IMR-90 (cell line): ENCODE data around the gene PRKAG2. TPM values are rescaled to one million over a fixed set of nuclear protein-coding genes. Genes with fewer than 3 reads are reported as not detected.

ENCODE experiments used
- ATAC-seq: fragments of 200-7000 bp; cut with Tn5 transposase; 2 replicates; pipeline ENCODE4 v1.9.1; 2020; ENCODE audit warnings: low read depth, mild to moderate bottlenecking, moderate library complexity
- BruUV-seq: library from RNA; stranded (reverse); fragments of 400-500 nt; replicated peaks from 2 replicates; lab custom pipeline; 2021; lab: Mats Ljungman, UMichigan
- CTCF ChIA-PET: fragments of 300-600 bp; formaldehyde crosslinking; extraction: SDS; loops from one replicate; lab custom pipeline; 2021; ENCODE audit warnings: antibody characterized with exemption; lab: Yijun Ruan, JAX
- POLR2A ChIA-PET: fragments of 300-600 bp; sonication (Branson Sonifier 250); formaldehyde crosslinking; loops from one replicate; lab custom pipeline; 2022; ENCODE audit warnings: antibody characterized with exemption; ENCODE audit not compliant: unreplicated experiment; lab: Charles Lee
- DNase-seq: peaks from one replicate; pipeline ENCODE4 v3.0.0; 2013
- H2AFZ ChIP-seq: replicated peaks from 2 replicates; pipeline ENCODE3; 2013; ENCODE audit warnings: low read length, mild to moderate bottlenecking; ENCODE audit not compliant: poor library complexity
- H2AK5ac ChIP-seq: 2 replicates; pipeline ENCODE4 v1.6.1; 2013; ENCODE audit warnings: low read depth, low read length, inconsistent platforms
- H2AK9ac ChIP-seq: replicated peaks from 2 replicates; pipeline ENCODE3; 2013; ENCODE audit warnings: mild to moderate bottlenecking, low read depth, low read length, moderate library complexity; ENCODE audit not compliant: poor library complexity
- H2BK120ac ChIP-seq: 2 replicates; pipeline ENCODE4 v1.6.1; 2013; ENCODE audit warnings: low read depth, low read length, inconsistent platforms
- H2BK15ac ChIP-seq: 3 replicates; pipeline ENCODE4 v1.6.1; 2013; ENCODE audit warnings: low read depth, low read length, inconsistent platforms
- H2BK20ac ChIP-seq: 2 replicates; pipeline ENCODE4 v1.6.1; 2013; ENCODE audit warnings: low read depth, mild to moderate bottlenecking, inconsistent platforms, low read length, moderate library complexity
- H2BK5ac ChIP-seq: 2 replicates; pipeline ENCODE4 v1.6.1; 2013; ENCODE audit warnings: mild to moderate bottlenecking, low read depth, low read length, inconsistent platforms; ENCODE audit not compliant: poor library complexity, severe bottlenecking
- H3K14ac ChIP-seq: replicated peaks from 2 replicates; pipeline ENCODE4 v1.6.1; 2013; ENCODE audit warnings: low read depth, low read length, inconsistent platforms
- H3K18ac ChIP-seq: 2 replicates; pipeline ENCODE4 v1.6.1; 2013; ENCODE audit warnings: low read depth, low read length, control low read depth
- H3K23ac ChIP-seq: 2 replicates; pipeline ENCODE4 v1.6.1; 2013; ENCODE audit warnings: low read depth, low read length, inconsistent platforms
- H3K27ac ChIP-seq: 2 replicates; pipeline ENCODE4 v1.5.1; 2013; ENCODE audit warnings: mild to moderate bottlenecking, control low read depth, low read length; ENCODE audit not compliant: insufficient read depth
- H3K27me3 ChIP-seq: 2 replicates; pipeline ENCODE4 v1.6.1; 2013; ENCODE audit warnings: low read length; ENCODE audit not compliant: control insufficient read depth, insufficient read depth
- H3K36me3 ChIP-seq: 2 replicates; pipeline ENCODE4 v1.6.1; 2013; ENCODE audit warnings: low read length, mixed read lengths; ENCODE audit not compliant: control insufficient read depth, insufficient read depth
- H3K4ac ChIP-seq: 2 replicates; pipeline ENCODE4 v1.6.1; 2013; ENCODE audit warnings: low read depth, low read length, inconsistent platforms
- H3K4me1 ChIP-seq: 2 replicates; pipeline ENCODE4 v1.6.1; 2013; ENCODE audit warnings: low read length, mixed read lengths; ENCODE audit not compliant: control insufficient read depth, insufficient read depth
- H3K4me2 ChIP-seq: 2 replicates; pipeline ENCODE4 v1.6.1; 2013; ENCODE audit warnings: low read depth, mild to moderate bottlenecking, control low read depth, low read length, moderate library complexity
- H3K4me3 ChIP-seq: 2 replicates; pipeline ENCODE4 v1.5.1; 2013; ENCODE audit warnings: low read depth, mild to moderate bottlenecking, control low read depth, low read length, moderate library complexity; ENCODE audit not compliant: insufficient read depth
- H3K56ac ChIP-seq: 2 replicates; pipeline ENCODE4 v1.6.1; 2013; ENCODE audit warnings: low read length, inconsistent platforms; ENCODE audit not compliant: insufficient read depth; ENCODE audit errors: extremely low read depth
- H3K79me1 ChIP-seq, 2 experiments: 2 replicates each; pipeline ENCODE4 v1.6.1; 2013; ENCODE audit warnings: low read length in 2 of 2, inconsistent platforms in 1 of 2, low read depth in 1 of 2
- H3K9ac ChIP-seq: 2 replicates; pipeline ENCODE4 v1.6.1; 2013; ENCODE audit warnings: low read depth, low read length, control low read depth
- H3K9me1 ChIP-seq: 2 replicates; pipeline ENCODE4 v1.6.1; 2013; ENCODE audit warnings: low read length, inconsistent platforms; ENCODE audit not compliant: insufficient read depth
- H3K9me3 ChIP-seq: 2 replicates; pipeline ENCODE4 v1.6.1; 2013; ENCODE audit warnings: low read length; ENCODE audit not compliant: control insufficient read depth, insufficient read depth
- H4K20me1 ChIP-seq: 2 replicates; pipeline ENCODE4 v1.6.1; 2013; ENCODE audit warnings: low read length, inconsistent platforms; ENCODE audit not compliant: insufficient read depth
- H4K5ac ChIP-seq: 2 replicates; pipeline ENCODE4 v1.6.1; 2013; ENCODE audit warnings: mild to moderate bottlenecking, low read depth, low read length, control low read depth
- H4K8ac ChIP-seq, 2 experiments: 2 replicates each; pipeline ENCODE4 v1.6.1; 2013; ENCODE audit warnings: low read depth in 2 of 2, low read length in 2 of 2, control low read depth in 1 of 2, inconsistent platforms in 1 of 2
- H4K91ac ChIP-seq: 2 replicates; pipeline ENCODE4 v1.6.1; 2013; ENCODE audit warnings: low read depth, low read length, inconsistent platforms; ENCODE audit not compliant: insufficient read depth
- CEBPB ChIP-seq: IDR thresholded peaks from 2 replicates; pipeline ENCODE4 v1.6.1; 2012; ENCODE audit warnings: low read depth, low read length, improper control_type of control experiment
- FOS ChIP-seq: fragments of 150-350 bp; IDR thresholded peaks from 2 replicates; pipeline ENCODE4 v1.6.1; 2016; ENCODE audit warnings: low read depth, low read length
- MAFK ChIP-seq: IDR thresholded peaks from 2 replicates; pipeline ENCODE4 v1.6.1; 2012; ENCODE audit warnings: low read depth, low read length, improper control_type of control experiment
- MAZ ChIP-seq: IDR thresholded peaks from 2 replicates; pipeline ENCODE4 v1.6.1; 2012; ENCODE audit warnings: low read depth, mild to moderate bottlenecking, low read length, improper control_type of control experiment, moderate library complexity, borderline replicate concordance
- MXI1 ChIP-seq: IDR thresholded peaks from 2 replicates; pipeline ENCODE4 v1.6.1; 2012; ENCODE audit warnings: low read depth, mild to moderate bottlenecking, low read length, moderate library complexity, borderline replicate concordance
- POLR2A ChIP-seq: IDR thresholded peaks from 2 replicates; pipeline ENCODE4 v1.6.1; 2012; ENCODE audit warnings: mild to moderate bottlenecking, low read depth, low read length
- RAD21 ChIP-seq: IDR thresholded peaks from 2 replicates; pipeline ENCODE4 v1.6.1; 2012; ENCODE audit warnings: low read length, improper control_type of control experiment
- RFX5 ChIP-seq: IDR thresholded peaks from 2 replicates; pipeline ENCODE4 v1.8.0; 2012; ENCODE audit warnings: low read depth, mild to moderate bottlenecking, low read length, moderate library complexity
- SMC3 ChIP-seq: fragments of 150-350 bp; IDR thresholded peaks from 2 replicates; pipeline ENCODE4 v1.6.1; 2016; ENCODE audit warnings: low read depth, mild to moderate bottlenecking, antibody characterized with exemption, low read length, moderate library complexity
- WGBS, 2 experiments: methylation state at CpG; one replicate each; pipeline versions ENCODE4 v1.1.5 to v1.1.7; 2013; ENCODE audit warnings: missing lambda C conversion rate in 2 of 2; ENCODE audit not compliant: insufficient read length in 1 of 2; ENCODE audit errors: extremely low coverage in 2 of 2; 5-methylcytosine and 5-hydroxymethylcytosine counted together
- dilution Hi-C: fragments of 300-500 bp; cut with HindIII; formaldehyde crosslinking; loops from one replicate; pipeline ENCODE4 v1.14.3; 2018; ENCODE audit warnings: low sequenced_read_pairs; ENCODE audit not compliant: unreplicated experiment
- in situ Hi-C: fragments of 300-500 bp; cut with MboI; formaldehyde crosslinking; loops from 3 replicates; pipeline ENCODE4 v1.14.3; 2019; ENCODE audit warnings: low sequenced_read_pairs, inconsistent platforms, mixed read lengths
- intact Hi-C: fragments of 100-400 bp; cut with micrococcal nuclease; formaldehyde crosslinking; loops from 2 replicates; pipeline ENCODE4 v1.10.0; 2022
- polyA plus RNA-seq, 3 experiments: library from polyadenylated mRNA; depleted of rRNA; stranded (reverse); fragments of >200 nt; gene quantifications; 2 replicates each; pipeline ENCODE4 v1.2.3, GENCODE V29; 2012; ENCODE audit warnings: low replicate concordance in 1 of 3
- total RNA-seq: library from RNA; depleted of rRNA; stranded (reverse); fragments of >200 nt; gene quantifications from 2 replicates; pipeline ENCODE4 v1.2.3, GENCODE V29; 2012
- TF ChIP-seq, protein P1 (sequence below): fragments of 150-350 bp; IDR thresholded peaks from 2 replicates; pipeline ENCODE4 v1.6.1; 2017; ENCODE audit warnings: mild to moderate bottlenecking, antibody characterized with exemption, low read length, low read depth
- TF ChIP-seq, protein P2 (sequence below): fragments of 150-350 bp; IDR thresholded peaks from 2 replicates; pipeline ENCODE4 v1.6.1; 2016; ENCODE audit warnings: low read depth, mild to moderate bottlenecking, low read length, moderate library complexity, borderline replicate concordance

The PRKAG2 gene
- total and polyA plus RNA-seq, 2 of the 4 experiments (the other 2 are of a cell fraction) = 15.4 to 21.6 TPM

DNA sequence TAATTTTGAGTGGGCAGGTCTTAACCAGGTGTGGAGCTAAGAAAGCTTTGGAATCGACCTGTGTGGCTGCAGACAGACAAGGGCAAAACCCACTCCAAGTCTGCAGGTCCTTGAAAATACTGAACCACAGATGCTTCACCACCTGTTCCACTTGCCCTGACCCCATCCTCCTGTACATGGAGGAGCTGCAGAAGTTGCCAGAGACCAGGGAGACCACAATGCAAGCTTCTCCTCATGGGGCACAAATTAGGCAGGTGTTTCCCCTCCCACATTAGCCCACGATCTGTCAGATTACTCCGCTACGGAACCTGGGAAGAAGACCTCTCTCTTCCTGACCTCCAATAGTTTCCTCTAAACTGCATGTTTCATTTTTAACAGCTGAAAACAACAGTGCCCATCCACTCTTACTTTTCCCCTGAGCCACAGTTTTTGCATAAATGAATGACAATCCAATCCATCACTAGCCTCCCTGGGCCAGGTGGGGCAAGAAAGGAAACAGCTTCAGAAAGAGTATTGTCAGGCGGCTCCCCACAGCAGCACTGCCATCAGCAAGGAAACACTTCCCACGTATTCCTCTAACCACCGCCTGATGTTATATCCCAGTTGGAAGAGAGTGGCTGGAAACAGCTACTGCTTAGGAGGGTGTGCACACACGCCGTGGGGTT, 141.6 kb downstream of the PRKAG2 start (continued):
- no peak for TF ChIP-seq RFX5

DNA sequence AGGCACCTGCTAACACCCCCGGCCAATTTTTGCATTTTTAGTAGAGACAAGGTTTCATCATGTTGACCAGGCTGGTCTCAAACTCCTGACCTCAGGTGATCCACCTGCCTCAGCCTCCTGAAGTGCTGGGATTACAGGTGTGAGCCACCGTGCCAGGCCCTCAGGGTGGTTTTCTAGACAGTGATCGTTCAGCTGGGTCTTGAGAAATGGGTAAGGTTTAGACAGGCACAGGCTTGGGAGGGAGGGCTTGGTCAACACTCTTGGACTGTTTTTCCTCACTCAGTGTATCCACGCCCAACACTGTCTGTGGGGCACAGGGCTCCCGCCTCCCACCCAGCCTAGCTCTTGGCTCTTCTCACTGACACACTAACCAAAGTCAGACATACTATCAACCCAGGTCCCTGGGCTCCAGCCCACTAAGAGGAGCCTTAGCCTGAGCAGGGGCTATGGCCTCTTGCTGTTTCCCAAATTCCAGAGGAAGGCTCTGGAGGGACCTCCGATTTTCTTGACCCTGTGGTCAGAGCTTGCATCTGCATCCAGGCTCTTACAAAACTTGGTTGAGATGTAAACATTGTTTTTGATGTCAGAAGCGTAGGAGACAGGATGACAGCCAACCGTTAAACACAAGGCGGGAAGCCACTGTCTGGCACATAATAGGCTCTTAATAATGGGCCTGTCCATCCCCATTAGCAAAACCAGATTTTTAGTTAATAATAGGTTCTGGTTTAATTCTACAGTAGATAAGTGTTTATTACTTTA, 143.9 kb downstream of the PRKAG2 start:
- H3K23ac ChIP-seq = no peak overlapping the region
- POLR2A ChIA-PET = no interaction called here
- in situ Hi-C loops = no loop called here
- no peak for TF ChIP-seq SMC3
- no peak for TF ChIP-seq MAZ
- TF ChIP-seq, protein P1, sequence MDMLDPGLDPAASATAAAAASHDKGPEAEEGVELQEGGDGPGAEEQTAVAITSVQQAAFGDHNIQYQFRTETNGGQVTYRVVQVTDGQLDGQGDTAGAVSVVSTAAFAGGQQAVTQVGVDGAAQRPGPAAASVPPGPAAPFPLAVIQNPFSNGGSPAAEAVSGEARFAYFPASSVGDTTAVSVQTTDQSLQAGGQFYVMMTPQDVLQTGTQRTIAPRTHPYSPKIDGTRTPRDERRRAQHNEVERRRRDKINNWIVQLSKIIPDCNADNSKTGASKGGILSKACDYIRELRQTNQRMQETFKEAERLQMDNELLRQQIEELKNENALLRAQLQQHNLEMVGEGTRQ = no peak
- TF ChIP-seq, protein P2, sequence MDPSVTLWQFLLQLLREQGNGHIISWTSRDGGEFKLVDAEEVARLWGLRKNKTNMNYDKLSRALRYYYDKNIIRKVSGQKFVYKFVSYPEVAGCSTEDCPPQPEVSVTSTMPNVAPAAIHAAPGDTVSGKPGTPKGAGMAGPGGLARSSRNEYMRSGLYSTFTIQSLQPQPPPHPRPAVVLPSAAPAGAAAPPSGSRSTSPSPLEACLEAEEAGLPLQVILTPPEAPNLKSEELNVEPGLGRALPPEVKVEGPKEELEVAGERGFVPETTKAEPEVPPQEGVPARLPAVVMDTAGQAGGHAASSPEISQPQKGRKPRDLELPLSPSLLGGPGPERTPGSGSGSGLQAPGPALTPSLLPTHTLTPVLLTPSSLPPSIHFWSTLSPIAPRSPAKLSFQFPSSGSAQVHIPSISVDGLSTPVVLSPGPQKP = no peak
- no peak for TF ChIP-seq RAD21
- no peak for TF ChIP-seq CEBPB
- no peak for TF ChIP-seq FOS
- TF ChIP-seq MXI1 = no peak
- TF ChIP-seq RFX5 = no peak
- no peak for TF ChIP-seq MAFK
- no peak for TF ChIP-seq POLR2A

More for the DNA sequence above, 143.9 kb downstream of the PRKAG2 start:
- Histone ChIP-seq H3K56ac (no peak overlapping the region), H2BK15ac (0 out of 3 replicates have a peak overlapping the region, but pooled peaks have one; percentile 53), H3K27me3 (no peaks in the 10 kb centered on the region), H2BK20ac (peak overlapping the region; percentile 25; the same call in 1 of the 2 replicates), H3K9me3 (no peaks in the 10 kb centered on the region), H4K20me1 (no peaks in the 10 kb centered on the region), H3K4ac (peak overlapping the region; percentile 29; the same call in 1 of the 2 replicates), H2AK5ac (peak overlapping the region; percentile 61; the same call in 1 of the 2 replicates), H4K8ac (peak overlapping the region in 1 of 2 experiments; percentile 13; a peak in 1 of 4 replicates), H3K4me3 (no peak overlapping the region), H3K9me1 (peaks cover 11% of the 10 kb centered on the region; the same call in 1 of the 2 replicates), H3K27ac (no peak overlapping the region), H3K79me1 (peaks cover 0 to 15% of the 10 kb centered on the region in 2 experiments; a peak in 1 of 4 replicates), H3K9ac (no peak overlapping the region), H2BK5ac (no peak overlapping the region), H3K4me1 (peaks cover 18% of the 10 kb centered on the region), H2AK9ac (no peak overlapping the region), H3K36me3 (no peaks in the 10 kb centered on the region), H4K91ac (no peak overlapping the region), H3K14ac (no peak overlapping the region), H3K18ac (no peak overlapping the region), H2AFZ (no peak overlapping the region), H4K5ac (no peak overlapping the region), H2BK120ac (no peak overlapping the region), H3K4me2 (no peak overlapping the region)
- DNase-seq (peak; percentile 36), ATAC-seq (no peak)
- intact Hi-C loops (no loop called here), dilution Hi-C loops (no loop called here)
- CTCF ChIA-PET = interaction anchor here (0.9 to 1.3 kb wide), 2 partner anchors 12 to 67 kb away, joined by 3 to 7 read pairs; no protein-coding TSS in a partner anchor
- no TSS peak for BruUV-seq
- 46% methylated on average over 2 of the region's 9 CpGs; no CpG with 5 or more reads in 1 of the 2 experiments for WGBS, 2 experiments
